Natural killer cell (primary cell): Measurements from ENCODE around the gene NECAB2. TPM values are rescaled to one million over a fixed set of nuclear protein-coding genes. Genes with fewer than 3 reads are reported as not detected.

Source experiments
- ATAC-seq, 3 donors: fragments of 150-1000 bp in 2 of 3; fragments of 200-7000 bp in 1 of 3; cut with Tn5 transposase; 1 replicate in 1 of 3; 2 replicates in 2 of 3; pipeline ENCODE4 v1.10.0; 2021; ENCODE audit warnings: mild to moderate bottlenecking in 2 of 3, moderate library complexity in 2 of 3
- DNase-seq, 2 donors: peaks; one replicate each; pipeline versions ENCODE4 v3.0.0 to v3.0.0-alpha.2; 2013 to 2021; ENCODE audit warnings: mixed read lengths in 1 of 2
- H3K27ac ChIP-seq: one replicate; pipeline ENCODE4 v1.5.1; 2013; ENCODE audit warnings: mild to moderate bottlenecking, low read length
- H3K27me3 ChIP-seq: one replicate; pipeline ENCODE4 v1.6.1; 2013; ENCODE audit warnings: low read length; ENCODE audit not compliant: control insufficient read depth, insufficient read depth
- H3K36me3 ChIP-seq: one replicate; pipeline ENCODE4 v1.6.1; 2013; ENCODE audit warnings: low read length; ENCODE audit not compliant: control insufficient read depth, insufficient read depth
- H3K4me1 ChIP-seq: one replicate; pipeline ENCODE4 v1.6.1; 2013; ENCODE audit warnings: low read length; ENCODE audit not compliant: control insufficient read depth, insufficient read depth
- H3K4me3 ChIP-seq: one replicate; pipeline ENCODE4 v1.5.1; 2013; ENCODE audit warnings: low read length
- H3K9me3 ChIP-seq: one replicate; pipeline ENCODE4 v1.6.1; 2013; ENCODE audit warnings: low read length; ENCODE audit not compliant: control insufficient read depth, insufficient read depth
- H3K27ac Mint-ChIP-seq, 2 donors: one replicate each; pipeline ENCODE4 v1.8.0; 2022; ENCODE audit warnings: mild to moderate bottlenecking in 2 of 2, mixed read lengths in 2 of 2, moderate library complexity in 1 of 2
- H3K27me3 Mint-ChIP-seq, 2 donors: one replicate each; pipeline ENCODE4 v1.8.0; 2022; ENCODE audit warnings: low read depth in 2 of 2, mixed read lengths in 2 of 2
- H3K36me3 Mint-ChIP-seq: one replicate; pipeline ENCODE4 v1.8.0; 2022; ENCODE audit warnings: mixed read lengths
- H3K4me1 Mint-ChIP-seq, 2 donors: one replicate each; pipeline ENCODE4 v1.8.0; 2022; ENCODE audit warnings: mixed read lengths in 2 of 2
- H3K4me3 Mint-ChIP-seq: one replicate; pipeline ENCODE4 v1.8.0; 2022; ENCODE audit warnings: mild to moderate bottlenecking, moderate library complexity, mixed read lengths
- H3K9me3 Mint-ChIP-seq, 2 donors: one replicate each; pipeline ENCODE4 v1.8.0; 2022; ENCODE audit warnings: mixed read lengths in 2 of 2
- WGBS: methylation state at CpG from one replicate; pipeline ENCODE4 v1.1.7; 2013; ENCODE audit warnings: missing lambda C conversion rate; ENCODE audit not compliant: insufficient coverage; 5-methylcytosine and 5-hydroxymethylcytosine counted together
- intact Hi-C: fragments of 100-400 bp; cut with micrococcal nuclease; formaldehyde crosslinking; loops from one replicate; pipeline ENCODE4 v1.14.2; 2022
- total RNA-seq, 4 donors: library from RNA; stranded (reverse); fragments of 120-200 nt in 1 of 4; gene quantifications; one replicate each; pipeline versions ENCODE4 v1.2.3 to v1.2.4, GENCODE V29; 2013 to 2022
- TF ChIP-seq, protein P1 (sequence below): fragments of 200-600 bp; IDR thresholded peaks from one replicate; pipeline ENCODE4 v1.8.0; 2022; ENCODE audit warnings: antibody characterized with exemption

NECAB2 gene
- total RNA-seq, 3 donors from 2014 or later (not counting 1 experiment from before 2014, with no cell fraction given): 0.75 TPM; not detected in 2

DNA sequence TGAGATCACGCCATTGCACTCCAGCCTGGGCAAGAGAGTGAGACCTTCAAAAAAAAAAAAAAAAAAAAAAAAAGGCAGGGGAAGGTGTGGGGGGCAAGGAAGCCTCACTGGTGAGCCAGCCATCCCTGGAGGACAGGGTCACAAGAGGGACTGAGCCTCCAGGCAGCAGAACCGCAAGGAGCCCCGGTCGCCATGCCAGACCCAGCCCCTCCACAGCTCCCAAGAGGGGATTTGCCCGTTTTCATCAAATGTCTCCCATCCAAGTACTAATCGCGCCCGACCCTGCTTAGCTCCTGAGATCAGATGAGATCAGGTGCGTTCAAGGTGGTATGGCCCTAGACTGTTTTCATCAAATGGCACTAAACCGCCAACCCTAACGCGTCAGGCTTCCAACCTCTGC lies 71.7 kb downstream of the NECAB2 start:
- no peak for DNase-seq
- Histone ChIP-seq H3K27me3 (peaks cover 5% of the 10 kb centered on the region), H3K27ac (no peak overlapping the region), H3K4me1 (no peaks in the 10 kb centered on the region), H3K9me3 (no peaks in the 10 kb centered on the region), H3K36me3 (no peaks in the 10 kb centered on the region), H3K4me3 (no peak overlapping the region)
- H3K4me1 Mint-ChIP-seq: no peaks in the 10 kb centered on the region
- ATAC-seq: no peak
- H3K27me3 Mint-ChIP-seq: peaks cover 11 to 13% of the 10 kb centered on the region in 2 donors
- H3K27ac Mint-ChIP-seq: no peak overlapping the region
- intact Hi-C loops: no loop called here
- TF ChIP-seq, protein P1, sequence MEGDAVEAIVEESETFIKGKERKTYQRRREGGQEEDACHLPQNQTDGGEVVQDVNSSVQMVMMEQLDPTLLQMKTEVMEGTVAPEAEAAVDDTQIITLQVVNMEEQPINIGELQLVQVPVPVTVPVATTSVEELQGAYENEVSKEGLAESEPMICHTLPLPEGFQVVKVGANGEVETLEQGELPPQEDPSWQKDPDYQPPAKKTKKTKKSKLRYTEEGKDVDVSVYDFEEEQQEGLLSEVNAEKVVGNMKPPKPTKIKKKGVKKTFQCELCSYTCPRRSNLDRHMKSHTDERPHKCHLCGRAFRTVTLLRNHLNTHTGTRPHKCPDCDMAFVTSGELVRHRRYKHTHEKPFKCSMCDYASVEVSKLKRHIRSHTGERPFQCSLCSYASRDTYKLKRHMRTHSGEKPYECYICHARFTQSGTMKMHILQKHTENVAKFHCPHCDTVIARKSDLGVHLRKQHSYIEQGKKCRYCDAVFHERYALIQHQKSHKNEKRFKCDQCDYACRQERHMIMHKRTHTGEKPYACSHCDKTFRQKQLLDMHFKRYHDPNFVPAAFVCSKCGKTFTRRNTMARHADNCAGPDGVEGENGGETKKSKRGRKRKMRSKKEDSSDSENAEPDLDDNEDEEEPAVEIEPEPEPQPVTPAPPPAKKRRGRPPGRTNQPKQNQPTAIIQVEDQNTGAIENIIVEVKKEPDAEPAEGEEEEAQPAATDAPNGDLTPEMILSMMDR: no peak
- WGBS: 87% methylated on average over 12 of the region's 12 CpGs
- H3K9me3 Mint-ChIP-seq: no peaks in the 10 kb centered on the region
- H3K36me3 Mint-ChIP-seq: no peaks in the 10 kb centered on the region
- no peak overlapping the region for H3K4me3 Mint-ChIP-seq

DNA sequence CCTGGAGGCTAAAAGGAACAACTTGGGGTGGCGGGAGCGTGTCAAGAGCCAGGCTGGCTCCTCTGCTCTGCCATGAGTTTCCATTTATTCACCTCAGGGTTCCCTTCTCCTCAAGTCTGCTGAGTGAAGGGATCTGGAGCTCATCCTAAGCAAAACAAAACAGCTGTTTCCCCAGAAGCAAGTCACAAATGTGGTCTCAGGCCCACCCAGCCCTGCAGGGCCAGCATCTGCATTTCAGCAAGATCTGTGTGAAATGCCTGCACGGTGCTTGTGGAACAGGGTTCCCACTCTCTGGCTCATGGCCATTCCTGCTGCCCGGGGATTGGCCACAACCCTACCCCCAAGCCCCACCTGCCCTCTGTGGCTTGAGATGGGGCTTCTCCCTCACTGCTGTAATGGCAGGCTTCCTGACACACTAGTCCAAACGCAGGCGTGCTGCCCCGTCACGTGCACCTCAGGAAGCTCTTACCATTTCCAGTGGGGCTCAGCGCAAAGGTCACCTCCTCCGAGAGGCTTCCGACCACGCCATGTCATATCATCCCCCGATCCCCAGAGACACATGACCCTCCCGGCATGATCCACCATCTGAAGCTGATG lies 72.3 kb downstream of the NECAB2 start:
- no peak overlapping the region for H3K4me3 ChIP-seq
- no peaks in the 10 kb centered on the region for H3K4me1 ChIP-seq
- TF ChIP-seq, protein P1: no peak
- H3K36me3 Mint-ChIP-seq: no peaks in the 10 kb centered on the region
- H3K27ac Mint-ChIP-seq: no peak overlapping the region
- ATAC-seq (no peak), DNase-seq (no peak)
- H3K36me3 ChIP-seq: no peaks in the 10 kb centered on the region
- H3K9me3 ChIP-seq: no peaks in the 10 kb centered on the region
- peaks cover 11 to 13% of the 10 kb centered on the region in 2 donors for H3K27me3 Mint-ChIP-seq
- H3K4me3 Mint-ChIP-seq: no peak overlapping the region
- intact Hi-C loops: no loop called here
- H3K9me3 Mint-ChIP-seq: no peaks in the 10 kb centered on the region
- H3K27me3 ChIP-seq: peaks cover 5% of the 10 kb centered on the region
- H3K4me1 Mint-ChIP-seq: no peaks in the 10 kb centered on the region
- 84% methylated on average over 14 of the region's 14 CpGs for WGBS
- no peak overlapping the region for H3K27ac ChIP-seq

DNA sequence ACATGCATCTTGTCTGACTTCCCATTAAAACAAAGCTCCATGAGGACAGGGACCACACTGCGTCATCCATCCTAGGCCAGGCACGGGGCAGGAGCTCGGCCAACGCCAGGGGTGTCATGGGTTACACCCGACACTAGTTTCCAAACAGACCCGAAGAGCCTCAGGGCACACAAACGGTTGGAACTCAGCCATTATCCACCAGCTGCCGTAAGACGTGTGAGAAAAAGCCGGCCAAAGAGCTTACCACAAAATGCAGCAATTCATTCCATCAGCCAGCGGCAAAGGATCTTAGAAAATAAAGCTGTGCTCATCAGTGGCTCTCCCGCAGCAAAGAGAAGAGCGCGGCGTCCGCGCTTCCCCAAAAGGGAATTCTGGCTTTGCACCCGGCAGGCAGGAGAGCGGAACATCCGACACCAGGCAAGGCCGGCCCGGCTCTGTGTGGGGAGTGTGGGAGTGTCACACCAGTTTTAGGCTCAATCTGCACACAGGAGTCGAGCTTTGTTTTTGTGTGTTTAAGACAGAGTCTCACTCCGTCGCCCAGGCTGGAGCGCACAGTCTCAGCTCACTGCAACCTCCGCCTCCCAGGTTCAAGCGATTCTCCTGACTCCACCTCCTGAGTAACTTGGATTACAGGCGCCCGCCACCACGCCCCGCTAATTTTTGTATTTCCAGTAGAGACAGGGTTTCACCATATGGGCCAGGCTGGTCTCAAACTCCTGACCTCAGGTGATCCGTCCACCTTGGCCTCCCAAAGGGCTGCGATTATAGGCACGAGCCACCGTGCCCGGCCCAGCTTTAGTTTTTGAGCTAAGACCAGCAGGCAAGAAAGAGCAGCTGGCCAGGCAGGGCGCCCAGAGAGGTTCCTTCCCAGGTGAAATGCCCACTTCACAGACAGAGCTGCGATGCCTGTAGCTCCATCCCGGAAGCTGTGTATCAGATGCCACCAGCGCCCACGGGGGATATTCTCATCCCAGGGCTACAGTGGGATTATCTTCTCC lies 73.1 kb downstream of the NECAB2 start:
- DNase-seq (no peak), ATAC-seq (no peak)
- TF ChIP-seq, protein P1: no peak
- no peaks in the 10 kb centered on the region for H3K4me1 ChIP-seq
- Mint-ChIP-seq H3K27me3 (peaks cover 11 to 13% of the 10 kb centered on the region in 2 donors), H3K4me1 (no peaks in the 10 kb centered on the region), H3K27ac (no peak overlapping the region), H3K36me3 (no peaks in the 10 kb centered on the region), H3K9me3 (no peaks in the 10 kb centered on the region), H3K4me3 (no peak overlapping the region)
- H3K27me3 ChIP-seq: peaks cover 5% of the 10 kb centered on the region
- H3K36me3 ChIP-seq: no peaks in the 10 kb centered on the region
- H3K9me3 ChIP-seq: no peaks in the 10 kb centered on the region
- no peak overlapping the region for H3K4me3 ChIP-seq
- no peak overlapping the region for H3K27ac ChIP-seq
- 85% methylated on average over 42 of the region's 42 CpGs for WGBS
- intact Hi-C loops: no loop called here
